GM23338 (cell line): ENCODE results near the gene FKBP5.

Source experiments
- CREB1 ChIP-seq: fragments of 250-450 bp; sonication (Bioruptor Pico); IDR thresholded peaks from 2 replicates; pipeline ENCODE4 v1.5.0; 2020; ENCODE audit warnings: low read depth, mild to moderate bottlenecking, moderate library complexity
- CTCF ChIP-seq, 2 experiments: fragments of 200-600 bp in 1 of 2; sonication (generic) in 1 of 2; conservative IDR thresholded peaks; 2 replicates each; pipeline versions ENCODE4 v1.5.1 to v1.6.1; 2016 to 2017; ENCODE audit warnings: antibody characterized with exemption in 2 of 2, low read depth in 2 of 2, mild to moderate bottlenecking in 2 of 2, moderate library complexity in 1 of 2
- EZH2 ChIP-seq: fragments of 200-600 bp; sonication (generic); IDR thresholded peaks from one replicate; pipeline ENCODE4 v1.8.0; 2017; ENCODE audit warnings: antibody characterized with exemption, mild to moderate bottlenecking, low read depth; ENCODE audit not compliant: unreplicated experiment
- EZH2phosphoT487 ChIP-seq: fragments of 200-600 bp; sonication (generic); IDR thresholded peaks from one replicate; pipeline ENCODE4 v1.8.1; 2018; ENCODE audit warnings: antibody characterized with exemption; ENCODE audit not compliant: unreplicated experiment
- JUNB ChIP-seq: IDR thresholded peaks from one replicate; pipeline ENCODE4 v1.6.1; 2016; ENCODE audit warnings: antibody characterized with exemption; ENCODE audit not compliant: unreplicated experiment
- POLR2AphosphoS5 ChIP-seq: IDR thresholded peaks from 2 replicates; pipeline ENCODE4 v1.6.1; 2016; ENCODE audit warnings: antibody characterized with exemption, low read depth

GRCh38 chr6:35678021-35678654, 10.6 kb downstream of the FKBP5 start:
- no peak for TF ChIP-seq CREB1 (CRISPR knock-in tag)
- no peak for TF ChIP-seq POLR2AphosphoS5
- no peak for TF ChIP-seq CTCF (conservative IDR thresholded peaks at IDR 0.05; ENCODE audit: low read depth in 2 of 2)
- TF ChIP-seq EZH2, result no peak
- no peak for TF ChIP-seq EZH2phosphoT487
- TF ChIP-seq JUNB, result no peak
